ENCODE results near the gene WSB1.
A peak's percentile ranks its signal among the peaks of the same experiment; 100 is the strongest.
"Not testable (repeated sequence)": the region's sequence is repeated elsewhere in the genome, so short reads cannot be mapped to it uniquely, and the experiment has no call there.

Gene WSB1

DNA sequence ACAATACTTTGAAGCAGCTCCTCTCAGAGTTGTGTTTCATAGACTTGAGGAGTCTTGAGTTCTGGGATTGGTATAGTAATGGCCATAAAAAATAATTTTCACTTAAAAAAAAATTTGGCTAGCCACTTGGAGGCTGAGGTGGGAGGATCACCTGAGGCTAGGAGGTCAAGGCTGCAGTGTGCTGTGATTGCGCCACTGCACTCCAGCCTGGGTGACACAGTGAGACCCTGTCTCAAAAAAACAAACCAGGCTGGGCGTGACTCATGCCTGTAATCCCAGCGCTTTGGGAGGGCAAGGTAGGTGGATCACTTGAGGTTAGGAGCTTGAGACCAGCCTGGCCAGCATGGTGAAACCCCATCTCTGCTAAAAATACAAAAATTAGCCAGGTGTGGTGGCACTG, 14.8 kb upstream of the WSB1 start:
- not testable (repeated sequence) for DNase-seq (ENCODE audit: low read depth in 2 of 2)

DNA sequence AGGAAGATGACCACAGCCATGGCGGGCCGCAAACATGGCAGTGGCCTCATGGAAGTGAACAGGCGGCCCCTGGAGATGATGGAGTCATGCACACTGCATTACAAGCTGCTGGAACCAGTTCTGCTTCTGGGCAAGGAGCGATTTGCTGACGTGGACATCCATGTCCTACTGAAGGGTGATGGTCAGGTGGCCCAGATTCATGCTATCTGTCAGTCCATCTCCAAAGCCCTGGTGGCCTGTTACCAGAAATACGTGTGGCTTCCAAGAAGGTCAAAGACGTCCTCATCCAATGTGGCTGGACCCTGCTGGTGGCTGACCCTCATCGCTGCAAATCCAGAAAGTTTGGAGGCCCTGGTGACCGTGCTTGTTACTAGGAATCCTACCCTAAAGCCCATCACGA, 13.4 kb upstream of the WSB1 start:
- DNase-seq (ENCODE audit: low read depth in 2 of 2) = no peak

DNA sequence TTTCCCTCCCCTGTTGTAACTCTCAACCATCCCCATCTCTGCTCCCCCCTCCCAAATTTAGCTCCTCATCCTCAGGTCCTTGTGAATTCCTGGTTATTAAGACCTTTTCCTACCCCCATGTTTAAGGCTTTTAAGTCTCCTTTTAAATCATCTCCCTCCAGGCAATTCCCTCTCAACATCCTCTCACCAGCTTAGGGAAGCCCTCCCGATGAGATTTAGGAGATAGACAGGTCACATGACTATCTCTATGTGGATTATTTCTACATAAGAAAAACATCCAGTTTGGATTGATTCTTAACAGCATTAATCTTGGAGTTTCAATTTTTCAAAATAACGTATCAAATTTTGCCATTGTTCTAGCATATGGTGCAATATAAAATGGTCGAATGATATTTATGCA, 12.5 kb upstream of the WSB1 start:
- DNase-seq (ENCODE audit: low read depth in 2 of 2) = no peak

DNA sequence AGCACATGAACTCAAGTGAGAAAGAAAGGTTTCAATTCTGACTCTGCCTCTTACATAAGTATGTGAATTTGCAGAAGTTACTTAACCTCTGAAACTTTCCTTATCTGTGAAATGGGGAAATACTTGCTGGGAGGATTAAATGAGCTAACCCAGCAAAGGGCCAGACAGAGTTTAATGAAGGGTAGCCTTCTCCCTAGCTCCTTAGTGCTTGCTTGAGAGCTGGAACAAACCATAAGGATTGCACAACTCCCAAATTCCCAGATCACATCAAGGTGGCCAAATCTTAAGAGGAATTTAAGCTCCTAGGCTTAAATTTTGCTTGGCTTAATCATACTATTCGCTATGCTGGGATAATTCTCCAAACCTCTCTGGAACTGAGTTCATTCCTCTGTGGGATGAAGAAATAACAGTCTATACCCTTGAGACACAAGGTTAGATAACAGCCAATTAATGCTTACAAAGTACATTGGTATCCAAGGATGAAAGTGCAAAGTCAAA, 11.8 kb upstream of the WSB1 start:
- peak; percentile 36 to 40 for DNase-seq (ENCODE audit: low read depth in 2 of 2)

DNA sequence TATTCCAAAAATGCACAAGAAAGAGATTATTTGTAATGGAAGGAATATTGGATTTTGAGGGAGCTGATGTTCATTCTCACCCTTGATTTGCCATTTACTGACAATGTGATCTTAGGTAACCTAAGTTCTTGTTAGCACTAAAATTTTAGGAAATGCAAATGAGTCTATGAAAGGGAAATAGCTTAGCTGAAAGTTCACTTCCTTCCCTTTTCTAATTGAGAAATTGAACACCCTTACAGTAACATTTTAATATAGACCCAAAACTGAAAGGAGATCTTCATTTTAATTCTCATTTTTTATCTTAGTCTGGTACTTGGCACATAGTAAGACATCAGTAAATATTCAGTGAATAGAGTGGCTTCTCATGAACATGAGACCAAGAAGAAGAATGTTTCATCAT, 10.9 kb upstream of the WSB1 start:
- DNase-seq (ENCODE audit: low read depth in 2 of 2) = no peak

DNA sequence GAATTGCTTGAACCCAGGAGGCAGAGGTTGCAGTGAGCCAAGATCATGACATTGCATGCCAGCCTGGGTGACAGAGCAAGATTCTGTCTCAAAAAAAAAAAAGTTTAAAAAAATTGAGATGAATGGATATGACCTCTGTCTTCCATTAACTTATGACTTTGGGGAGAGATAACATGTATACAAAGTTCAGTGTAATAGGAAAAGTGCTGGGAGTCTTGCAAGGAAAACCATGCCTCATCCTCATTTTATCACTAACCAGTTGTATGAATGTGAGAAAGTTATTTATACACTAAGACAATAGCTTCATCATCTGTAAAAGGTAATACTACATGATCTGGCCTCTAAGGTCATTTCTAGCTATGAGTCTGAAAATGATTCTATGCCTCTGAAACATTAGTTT, 10.2 kb upstream of the WSB1 start:
- DNase-seq (ENCODE audit: low read depth in 2 of 2) = no peak

DNA sequence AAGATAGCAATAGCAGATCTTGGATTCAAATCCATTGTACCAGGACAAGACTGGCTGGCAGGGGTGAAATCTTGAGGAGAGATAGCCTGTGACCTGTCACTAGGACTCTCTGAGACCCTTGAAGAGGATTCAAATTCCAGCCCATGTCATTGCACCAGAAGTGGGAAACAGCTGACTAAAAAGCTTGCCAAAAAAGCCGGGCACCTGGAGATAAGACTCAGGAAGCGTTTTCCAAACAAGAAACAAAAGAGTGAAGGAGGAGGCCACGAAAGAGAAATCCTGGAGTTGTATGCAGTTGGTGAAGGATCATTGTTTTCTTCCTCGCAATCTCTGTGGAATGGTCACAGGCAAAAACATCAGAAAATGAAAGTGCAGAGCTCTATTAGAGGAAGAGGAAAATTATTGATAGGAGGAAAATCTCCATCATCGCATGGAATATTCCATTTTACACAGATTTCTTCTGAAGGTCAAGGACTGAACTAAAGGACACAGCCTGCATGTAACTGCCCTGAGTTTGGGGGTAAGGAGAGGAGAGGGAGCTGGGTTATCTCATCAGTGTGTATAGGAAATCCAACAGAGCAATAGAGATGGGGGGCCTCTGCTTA, 9.0 kb upstream of the WSB1 start:
- DNase-seq (ENCODE audit: low read depth in 2 of 2) = no peak

DNA sequence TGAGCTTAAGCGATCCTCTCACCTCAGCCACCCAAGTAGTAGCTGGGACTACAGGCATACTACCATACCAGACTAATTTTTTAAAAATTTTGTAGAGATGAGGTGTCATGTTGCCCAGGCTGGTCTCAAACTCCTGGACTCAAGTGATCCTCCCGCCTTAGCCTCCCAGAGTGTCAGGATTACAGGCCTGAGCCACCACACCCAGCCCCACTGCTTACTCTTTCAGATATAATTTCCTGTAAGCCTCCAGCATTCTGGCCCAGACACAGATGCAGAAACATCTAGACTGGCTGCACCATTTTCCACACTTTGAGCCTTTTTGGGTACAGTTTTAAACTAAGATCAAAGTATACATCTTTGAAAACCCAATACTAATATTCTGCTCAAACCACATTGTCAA, 8.4 kb upstream of the WSB1 start:
- no peak for DNase-seq (ENCODE audit: low read depth in 2 of 2)

DNA sequence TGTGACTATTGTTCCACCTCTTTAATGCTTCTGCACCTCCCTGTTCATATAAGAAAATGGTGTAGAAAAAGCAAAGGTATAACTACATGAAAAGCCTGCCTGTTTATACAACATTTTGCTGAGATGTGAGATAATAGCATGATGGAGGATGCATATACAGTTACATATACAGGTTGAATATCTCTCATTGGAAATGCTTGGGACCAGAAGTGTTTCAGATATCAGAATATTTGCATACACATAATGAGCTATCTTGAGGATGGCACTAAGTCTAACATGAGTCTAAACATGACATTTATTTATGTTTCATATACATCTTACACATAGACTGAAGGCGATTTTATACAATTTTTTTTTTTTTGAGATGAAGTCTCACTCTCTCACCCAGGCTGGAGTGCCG, 5.7 kb upstream of the WSB1 start:
- DNase-seq (ENCODE audit: low read depth in 2 of 2) = no peak

DNA sequence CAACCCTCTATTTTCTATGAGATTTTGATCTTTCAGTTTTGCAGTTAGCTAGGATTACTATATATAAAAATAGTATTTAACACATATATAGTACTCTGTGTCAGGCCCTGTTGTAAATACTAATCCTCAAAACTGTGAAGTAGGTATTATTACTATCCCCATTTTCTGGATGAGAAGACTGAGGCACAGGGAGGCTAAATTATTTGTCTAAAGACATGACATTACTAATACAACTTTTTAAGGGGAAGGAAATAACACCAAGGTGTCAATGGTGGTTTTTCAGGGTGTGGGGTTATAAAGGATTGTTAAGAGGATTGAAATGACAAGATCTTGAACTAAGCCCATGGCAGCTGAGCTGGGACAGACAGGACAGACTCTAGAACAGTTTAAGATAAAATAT, 4.1 kb upstream of the WSB1 start:
- no peak for DNase-seq (ENCODE audit: low read depth in 2 of 2)

DNA sequence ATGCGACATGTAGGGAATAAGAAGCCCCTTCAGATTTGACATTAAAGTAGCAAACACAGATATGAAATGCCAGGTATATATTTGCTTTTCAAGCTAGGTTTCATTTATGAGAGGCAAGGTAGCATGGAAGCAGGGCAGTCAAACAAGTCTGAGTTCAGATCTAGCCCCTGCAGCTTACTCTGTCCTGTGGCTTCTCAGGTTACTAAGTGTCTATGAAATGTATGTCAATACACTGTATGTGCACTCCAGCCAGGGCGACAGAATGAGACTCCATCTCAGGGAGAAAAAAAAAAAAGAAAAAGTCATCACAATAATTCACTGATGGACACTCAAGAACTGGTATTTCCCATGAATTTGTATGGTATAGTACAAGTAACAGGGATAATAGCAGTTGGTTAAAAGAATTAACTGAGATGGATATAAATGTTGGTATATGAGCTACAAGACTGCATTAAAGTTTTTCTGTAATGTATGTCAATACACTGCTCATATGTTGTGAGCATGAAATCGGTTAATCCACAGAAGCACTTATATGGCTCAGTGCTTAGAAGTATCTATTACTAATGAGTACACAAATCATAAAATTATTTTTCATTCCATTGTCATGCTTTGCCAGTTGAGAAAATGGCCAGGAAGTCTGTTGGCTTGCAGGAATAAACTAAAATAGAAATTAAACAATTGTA, 2.9 kb upstream of the WSB1 start:
- no peak for DNase-seq (ENCODE audit: low read depth in 2 of 2)

DNA sequence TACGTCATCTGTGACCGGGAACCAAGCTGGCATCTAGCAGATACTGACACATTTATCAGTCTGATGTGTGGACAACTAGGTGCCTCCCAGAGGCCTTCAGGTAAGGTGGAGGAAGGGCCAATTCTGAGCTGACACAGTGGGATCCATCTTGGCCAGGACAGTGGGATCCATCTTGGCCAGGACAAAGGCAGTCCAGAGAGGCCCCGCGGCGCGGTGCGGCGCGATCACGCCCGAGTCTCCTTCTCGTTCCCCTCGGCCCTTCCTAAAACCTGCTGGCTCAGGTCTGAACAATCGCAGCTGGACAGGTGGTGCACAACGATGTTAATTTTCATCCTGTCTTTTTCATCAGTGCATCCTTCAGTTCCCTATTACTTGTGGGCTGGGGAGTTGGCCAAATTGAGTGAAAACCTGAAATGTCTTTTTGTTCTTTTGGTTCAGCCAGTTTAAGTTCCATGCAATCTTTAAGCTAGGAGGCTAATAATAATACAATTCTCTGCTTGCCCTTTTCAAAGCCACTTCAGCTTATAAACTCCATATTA, 486 bp upstream of the WSB1 start:
- DNase-seq (ENCODE audit: low read depth in 2 of 2) = no peak

DNA sequence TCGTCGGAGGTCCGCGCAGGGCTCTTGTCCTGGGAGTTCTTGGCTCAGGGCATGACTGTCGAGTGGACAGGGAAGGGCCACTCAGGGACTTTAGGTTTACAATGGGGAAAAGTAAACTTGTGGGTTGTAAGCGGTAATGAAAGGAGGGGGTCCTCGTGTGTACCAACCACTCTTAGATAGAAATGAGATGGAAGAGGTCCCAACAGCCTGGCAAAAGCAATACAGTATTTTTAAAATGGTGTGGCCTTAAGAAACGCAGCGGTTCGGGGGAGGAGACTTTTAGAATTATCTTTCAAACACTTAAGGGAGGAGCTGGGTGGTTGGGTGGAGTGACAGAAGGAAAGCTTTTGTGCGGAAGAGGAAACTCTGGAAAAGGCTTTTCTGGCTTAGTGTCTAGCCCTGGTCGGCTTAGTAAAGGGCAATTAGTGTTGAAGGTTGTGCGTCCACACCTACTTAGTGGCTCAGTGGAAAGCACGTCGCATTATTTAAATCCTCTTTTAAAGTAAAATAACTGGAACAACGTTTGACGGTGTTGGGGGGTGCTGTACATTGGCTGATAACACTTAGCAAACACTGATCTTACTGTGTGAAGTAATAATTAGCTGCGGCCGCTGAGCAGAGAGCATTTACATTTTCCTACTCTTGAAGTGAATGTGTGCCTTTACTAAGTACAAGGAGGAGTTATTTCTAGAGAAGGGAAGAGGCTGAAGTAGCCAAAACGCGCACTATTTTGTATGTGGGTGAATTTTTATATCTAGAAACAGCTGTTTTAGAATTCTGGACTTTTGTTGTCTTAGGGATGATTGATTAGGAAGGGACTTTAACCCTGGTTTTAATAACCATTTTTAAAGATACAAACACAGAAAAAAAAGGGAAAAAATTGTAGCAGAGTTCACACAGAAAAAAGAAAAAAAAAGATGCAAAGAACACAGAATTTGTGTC, 1.0 kb downstream of the WSB1 start:
- peak; percentile 42 to 49 for DNase-seq (ENCODE audit: low read depth in 2 of 2)

DNA sequence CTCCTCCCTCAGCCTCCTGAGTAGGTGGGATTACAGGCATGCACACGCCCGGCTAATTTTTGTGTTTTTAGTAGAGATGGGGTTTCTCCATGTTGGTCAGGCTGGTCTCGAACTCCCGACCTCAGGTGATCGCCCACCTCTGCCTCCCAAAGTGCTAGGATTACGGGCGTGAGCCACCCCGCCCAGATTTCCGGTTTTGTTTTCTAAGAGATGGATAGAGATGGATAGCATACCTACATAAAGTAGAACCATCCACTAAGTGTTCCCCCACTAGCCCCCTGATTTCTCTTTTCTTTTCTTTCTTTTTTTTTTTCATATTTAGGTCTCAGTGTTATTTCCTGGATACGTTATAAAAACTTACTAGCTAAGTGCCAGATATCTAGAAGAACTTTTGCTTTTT, 2.0 kb downstream of the WSB1 start:
- DNase-seq (ENCODE audit: low read depth in 2 of 2) = no peak

DNA sequence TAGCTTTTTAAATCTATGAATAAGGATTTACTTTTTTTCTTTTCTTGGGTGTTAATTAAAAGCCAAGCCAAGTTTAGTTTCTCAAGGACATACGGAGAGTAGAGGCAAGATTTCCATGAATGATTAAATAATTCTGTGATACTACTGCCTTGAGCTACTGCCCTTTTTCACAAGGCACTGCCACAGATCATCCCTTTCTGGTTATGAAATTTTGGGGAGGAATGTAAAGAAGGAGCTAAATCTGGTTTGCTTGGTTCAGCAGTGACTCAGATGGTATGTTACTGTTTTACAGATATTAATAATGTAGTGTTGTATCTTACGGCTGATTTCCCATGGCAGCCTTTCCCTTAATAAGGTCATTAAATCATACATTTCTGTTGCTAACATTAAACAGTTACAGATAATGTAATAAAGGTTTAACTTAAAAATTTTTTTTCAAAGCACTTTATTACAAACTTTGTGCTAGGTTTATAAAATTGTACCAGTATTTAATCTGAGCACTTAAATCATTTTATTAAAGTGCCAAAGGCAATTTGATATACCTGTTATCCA, 2.6 kb downstream of the WSB1 start:
- peak; percentile 34 for DNase-seq (ENCODE audit: low read depth in 2 of 2)

DNA sequence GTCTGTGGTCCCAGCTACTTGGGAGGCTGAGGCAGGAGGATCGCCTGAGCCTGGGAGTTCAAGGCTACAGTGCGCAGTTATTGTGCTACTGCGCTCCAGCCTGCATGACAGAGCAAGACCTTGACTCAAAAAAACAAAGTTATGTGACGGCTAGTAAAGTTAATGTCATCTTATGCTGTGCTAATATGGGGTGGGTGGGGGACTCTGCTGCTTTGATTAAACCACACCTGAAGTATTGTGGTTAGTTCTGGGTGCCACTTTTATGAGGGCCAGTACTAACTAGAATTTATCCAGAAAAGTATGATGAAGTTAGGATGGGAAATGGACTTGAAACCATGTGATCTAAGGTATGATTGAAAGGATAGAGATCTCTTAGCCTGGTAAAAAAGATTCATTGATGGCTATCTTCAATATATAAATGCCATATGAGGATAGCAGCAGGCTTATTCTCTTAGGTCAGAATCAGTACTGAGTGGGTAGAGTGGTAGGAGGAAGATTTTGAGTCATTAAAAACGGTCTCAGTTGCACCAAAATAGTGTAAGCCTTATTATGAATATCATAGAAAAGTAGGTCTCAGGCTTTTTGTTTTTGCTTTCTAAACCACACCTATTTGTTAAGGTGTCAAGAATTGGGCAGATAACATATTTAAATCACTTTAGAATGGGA, 5.6 kb downstream of the WSB1 start:
- no peak for DNase-seq (ENCODE audit: low read depth in 2 of 2)

DNA sequence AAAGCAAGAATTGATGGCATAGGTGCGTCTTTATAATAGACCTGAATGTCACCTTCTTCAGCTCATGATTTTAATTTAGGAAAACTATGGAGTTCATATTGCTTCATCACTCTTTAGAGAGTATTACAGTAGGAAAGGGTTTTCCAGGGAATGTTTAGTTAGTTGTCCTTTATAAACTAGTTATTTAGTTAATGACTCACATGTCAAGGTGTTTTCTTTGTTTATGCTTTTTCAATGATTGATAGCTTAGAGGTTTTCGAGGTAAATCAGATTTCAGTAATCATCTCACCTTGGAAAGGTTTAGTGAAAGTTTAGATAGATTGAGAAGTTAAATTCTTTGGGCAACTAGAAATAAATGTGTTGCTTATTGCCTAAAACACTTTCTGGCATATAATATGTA, 9.8 kb downstream of the WSB1 start:
- DNase-seq (ENCODE audit: low read depth in 2 of 2) = no peak

DNA sequence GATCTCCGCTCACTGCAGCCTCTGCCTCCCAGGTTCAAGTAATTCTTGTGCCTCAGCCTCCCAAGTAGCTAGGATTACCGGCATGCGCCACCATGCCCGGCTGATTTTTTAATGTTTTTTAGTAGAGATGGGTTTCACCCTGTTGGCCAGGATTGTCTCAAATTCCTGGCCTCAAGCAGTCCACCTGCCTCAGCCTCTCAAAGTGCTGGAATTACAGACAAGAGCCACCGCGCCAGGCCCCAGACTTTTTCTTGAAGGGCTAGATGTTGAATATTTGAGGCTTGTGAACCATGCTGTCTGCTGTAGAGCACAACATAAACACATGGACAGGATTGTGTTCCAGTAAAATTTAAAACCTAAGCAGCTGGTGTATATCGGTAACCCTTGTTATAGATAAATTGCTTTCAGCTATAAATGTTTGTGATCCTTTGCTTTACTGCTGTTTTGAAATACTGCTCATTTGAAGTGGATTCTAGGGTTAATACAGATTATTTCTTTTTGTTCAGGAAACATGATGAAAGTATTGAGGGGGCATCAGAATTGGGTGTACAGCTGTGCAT, 12.4 kb downstream of the WSB1 start:
- no peak for DNase-seq (ENCODE audit: low read depth in 2 of 2)

DNA sequence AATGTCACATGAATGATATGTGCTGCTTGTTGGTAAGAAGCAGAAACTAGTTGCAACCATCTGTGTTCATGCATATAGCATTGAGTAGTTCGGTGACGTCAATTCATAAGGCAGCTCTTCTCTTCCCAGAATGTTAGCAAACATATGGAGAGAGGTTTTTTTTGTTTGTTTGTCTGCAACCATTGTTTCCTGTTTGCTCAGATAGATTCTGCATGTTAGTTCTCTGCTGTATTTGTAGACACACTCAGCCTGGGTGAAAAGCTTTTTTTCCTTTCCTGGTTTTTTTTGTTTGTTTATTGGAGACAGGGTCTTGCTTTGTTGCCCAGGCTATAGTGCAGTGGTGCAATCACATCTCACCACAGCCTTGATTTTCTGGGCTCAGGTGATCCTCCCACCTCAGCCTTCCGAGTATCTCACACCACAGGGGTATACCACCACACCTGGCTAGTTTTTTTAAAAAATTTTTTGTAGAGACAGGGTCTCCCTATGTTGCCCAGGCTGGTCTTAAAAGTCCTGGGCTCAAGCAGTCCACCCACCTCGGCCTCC, 16.7 kb downstream of the WSB1 start:
- no peak for DNase-seq (ENCODE audit: low read depth in 2 of 2)

DNA sequence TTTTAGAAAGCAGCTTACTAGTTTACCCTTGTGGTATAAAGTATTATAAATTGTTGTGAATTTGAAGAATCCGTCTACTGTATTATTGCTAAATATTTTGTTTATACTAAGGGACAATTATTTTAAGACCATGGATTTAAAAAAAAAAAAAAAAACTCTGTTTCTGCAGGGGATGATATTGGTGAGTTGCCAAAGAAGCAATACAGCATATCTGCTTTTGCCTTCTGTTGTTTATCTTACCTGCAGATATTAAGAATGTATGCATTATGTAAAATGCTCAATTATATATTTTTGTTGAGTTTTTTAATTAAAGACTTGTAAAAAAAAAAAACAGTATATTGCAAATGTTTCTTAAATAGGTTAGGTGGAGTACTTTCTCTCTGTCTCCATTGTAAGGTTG, 19.4 kb downstream of the WSB1 start:
- no peak for DNase-seq (ENCODE audit: low read depth in 2 of 2)

DNA sequence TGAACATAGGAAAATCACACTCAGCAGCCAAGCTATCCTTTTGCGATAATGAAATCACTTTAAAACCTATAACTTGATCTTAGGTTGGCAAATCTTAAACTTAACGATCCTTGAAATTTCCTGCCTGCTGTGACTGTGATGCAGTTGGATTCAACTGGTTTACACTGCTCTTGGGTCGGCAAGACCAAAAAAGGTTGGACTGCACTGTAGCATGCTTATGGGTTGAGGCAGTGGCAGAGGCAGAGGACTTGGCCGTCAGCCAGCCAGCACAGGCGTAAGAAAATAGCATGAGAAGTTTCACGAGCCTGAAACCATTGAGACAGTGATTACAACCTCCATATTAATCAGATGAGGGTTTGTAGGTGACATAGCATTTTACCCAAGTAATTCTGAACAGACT, 21.4 kb downstream of the WSB1 start:
- DNase-seq (ENCODE audit: low read depth in 2 of 2) = peak in 1 of 2 experiments; percentile 33

Measured in fibroblast of skin of left biceps (primary cell).